HG02642 (cell line): ENCODE data around the gene NALCN.

Experiments
- ATAC-seq: cut with Tn5 transposase; IDR thresholded peaks from one replicate; pipeline ENCODE4 v1.9.1; 2021; ENCODE audit warnings: mild to moderate bottlenecking; ENCODE audit not compliant: unreplicated experiment, poor library complexity

Gene NALCN

GRCh38 chr13:101297794-101298193 is 118.5 kb downstream of the NALCN start:
- no peak for ATAC-seq

GRCh38 chr13:101292711-101293110 is 123.6 kb downstream of the NALCN start:
- ATAC-seq = no peak

GRCh38 chr13:101291646-101292515 is 124.4 kb downstream of the NALCN start:
- ATAC-seq = no peak

- ATAC-seq = no peak
These were observed 125.1 kb downstream of the NALCN start for GRCh38 chr13:101291206-101291605.

- ATAC-seq = no peak
These were observed 126.5 kb downstream of the NALCN start for GRCh38 chr13:101289764-101290163.

- ATAC-seq = no peak
These were observed 132.5 kb downstream of the NALCN start for GRCh38 chr13:101283782-101284181.

GRCh38 chr13:101272886-101273285 is 143.4 kb downstream of the NALCN start:
- no peak for ATAC-seq

- no peak for ATAC-seq
These were observed 144.5 kb downstream of the NALCN start for GRCh38 chr13:101271681-101272245.

- no peak for ATAC-seq
These were observed 148.7 kb downstream of the NALCN start for GRCh38 chr13:101267656-101268055.

- ATAC-seq = no peak
These were observed 150.4 kb downstream of the NALCN start for GRCh38 chr13:101265934-101266333.

GRCh38 chr13:101264931-101265330 is 151.4 kb downstream of the NALCN start:
- no peak for ATAC-seq

GRCh38 chr13:101262306-101262705 is 154.0 kb downstream of the NALCN start:
- ATAC-seq = peak; percentile 55

GRCh38 chr13:101258509-101258908 is 157.8 kb downstream of the NALCN start:
- no peak for ATAC-seq

- ATAC-seq = peak; percentile 96
These were observed 158.2 kb downstream of the NALCN start for GRCh38 chr13:101258071-101258470.

- ATAC-seq = no peak
These were observed 167.4 kb downstream of the NALCN start for GRCh38 chr13:101248739-101249514.

GRCh38 chr13:101242720-101243119 is 173.6 kb downstream of the NALCN start:
- no peak for ATAC-seq

- ATAC-seq = no peak
These were observed 177.8 kb downstream of the NALCN start for GRCh38 chr13:101238555-101238954.

GRCh38 chr13:101231751-101232428 is 184.4 kb downstream of the NALCN start:
- ATAC-seq = no peak

GRCh38 chr13:101230271-101230890 is 185.9 kb downstream of the NALCN start:
- no peak for ATAC-seq

- ATAC-seq = no peak
These were observed 196.6 kb downstream of the NALCN start for GRCh38 chr13:101219609-101220265.
